ENCODE data around the gene CHD8.

CHD8 gene

GRCh38 chr14:21369949-21370679 lies 85.8 kb downstream of the CHD8 start:
- DNase-seq = no peak

DNA sequence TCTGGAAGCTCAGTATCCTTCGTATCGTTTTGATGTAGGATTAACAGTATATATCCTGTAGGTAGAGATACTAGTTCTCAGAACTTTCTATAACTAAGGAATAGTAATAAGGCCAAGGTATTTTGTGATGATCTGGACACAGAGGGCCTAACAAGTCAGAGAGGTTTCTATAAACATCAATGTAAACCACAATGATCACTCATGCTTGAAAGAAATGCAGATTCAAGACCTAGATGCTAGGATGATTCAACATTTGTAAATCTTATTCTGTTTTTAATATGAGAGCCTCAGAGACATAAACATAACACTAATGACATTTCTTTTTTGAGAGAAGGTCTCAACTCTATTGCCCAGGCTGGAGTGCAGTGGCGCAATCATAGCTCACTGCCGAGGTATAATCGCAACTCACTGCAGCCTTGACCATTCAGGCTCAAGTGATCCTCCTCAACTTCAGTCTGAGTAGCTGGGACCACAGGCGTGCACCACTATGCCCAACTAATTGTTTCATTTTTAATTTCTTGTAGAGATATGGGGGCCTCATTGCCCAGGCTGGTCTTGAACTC lies 88.3 kb downstream of the CHD8 start:
- DNase-seq = no peak

- no peak for DNase-seq
These were observed 99.4 kb downstream of the CHD8 start for GRCh38 chr14:21356511-21356910.

- no peak for DNase-seq
These were observed 103.3 kb downstream of the CHD8 start for GRCh38 chr14:21352587-21352986.

- no peak for DNase-seq
These were observed 105.4 kb downstream of the CHD8 start for GRCh38 chr14:21350539-21350938.

DNA sequence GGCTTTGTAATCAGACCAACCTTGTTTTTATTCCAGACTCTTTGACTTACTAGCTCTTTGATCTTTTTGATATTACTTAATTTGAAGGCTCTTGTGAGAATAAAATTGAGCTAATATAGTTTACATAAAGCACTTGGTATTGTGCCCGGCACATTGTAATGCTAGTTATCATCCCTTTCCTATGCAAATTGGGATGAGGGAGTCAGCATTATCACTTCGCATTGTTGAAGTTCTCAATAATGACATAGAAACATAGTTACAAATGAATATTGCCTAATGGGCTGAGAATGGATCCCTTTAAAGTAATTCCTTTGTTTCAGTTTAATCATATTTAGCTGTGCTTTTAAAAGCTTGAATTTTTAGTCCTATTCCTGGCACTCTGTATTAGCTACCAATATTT lies 108.7 kb downstream of the CHD8 start:
- DNase-seq = no peak

DNA sequence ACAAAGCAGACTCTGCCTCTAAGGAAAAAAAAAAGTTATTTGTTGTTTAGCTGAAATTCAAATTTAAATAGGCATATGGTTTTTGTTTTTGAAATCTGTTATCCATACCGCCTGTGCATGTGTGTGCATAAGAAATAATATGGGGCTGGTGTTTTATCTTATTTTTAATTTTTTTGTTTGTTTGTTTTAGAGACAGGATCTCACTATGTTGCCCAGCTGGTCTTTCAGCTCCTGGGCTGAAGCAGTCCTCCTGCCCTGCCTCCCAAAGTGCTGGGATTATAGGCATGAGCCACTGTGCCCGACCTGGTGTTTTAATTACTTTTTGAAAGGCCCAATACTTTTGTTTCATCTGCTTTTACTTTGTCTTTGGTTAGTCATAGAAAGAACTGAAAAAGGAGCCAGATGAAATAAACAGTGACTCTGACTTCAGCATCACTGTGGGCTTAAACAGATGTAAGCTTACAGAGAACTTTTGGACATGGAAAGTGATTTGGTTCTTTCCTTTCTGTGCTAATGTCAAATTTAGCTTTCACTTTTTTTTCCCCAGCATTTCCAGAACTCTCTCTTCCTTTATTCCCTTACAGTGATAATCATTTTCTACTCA lies 109.3 kb downstream of the CHD8 start:
- no peak for DNase-seq

DNA sequence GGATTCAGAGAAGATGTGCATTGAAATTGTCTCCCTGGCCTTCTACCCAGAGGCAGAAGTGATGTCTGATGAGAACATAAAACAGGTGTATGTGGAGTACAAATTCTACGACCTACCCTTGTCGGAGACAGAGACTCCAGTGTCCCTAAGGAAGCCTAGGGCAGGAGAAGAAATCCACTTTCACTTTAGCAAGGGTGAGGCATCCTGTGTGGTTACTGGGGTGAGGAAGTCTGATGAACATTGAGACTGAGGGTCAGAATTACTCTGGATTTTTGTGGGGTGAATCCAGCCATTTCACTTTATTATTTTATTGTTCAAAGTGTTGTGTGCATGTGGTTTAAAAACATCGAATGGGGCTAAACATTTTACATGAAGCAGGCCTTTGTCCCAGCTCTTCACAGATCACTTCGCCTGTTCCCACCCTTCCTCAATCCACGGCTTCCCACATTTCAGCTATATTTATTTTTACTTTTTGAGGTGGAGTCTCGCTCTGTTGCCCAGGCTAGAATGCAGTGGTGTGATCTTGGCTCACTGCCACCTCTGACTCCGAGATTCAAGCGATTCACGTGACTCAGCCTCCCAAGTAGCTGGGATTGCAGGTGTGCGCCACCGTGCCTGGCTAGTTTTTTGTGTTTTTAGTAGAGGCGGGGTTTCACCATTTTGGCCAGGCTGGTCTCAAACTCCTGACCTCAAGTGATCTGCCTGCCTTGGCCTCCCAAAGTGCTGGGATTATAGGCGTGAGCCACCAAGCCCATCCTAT lies 112.7 kb downstream of the CHD8 start:
- no peak for DNase-seq
